Lower leg skin (tissue), 3 donors: ENCODE measurements around the gene DDC.

Experiments
- CTCF ChIP-seq, 3 donors: fragments of 450-650 bp; IDR thresholded peaks; one replicate each; pipeline ENCODE4 v1.5.1; 2016; ENCODE audit warnings: antibody characterized with exemption in 3 of 3, mild to moderate bottlenecking in 3 of 3, moderate library complexity in 2 of 3
- POLR2A ChIP-seq, 2 donors: fragments of 450-650 bp; IDR thresholded peaks; one replicate each; pipeline ENCODE4 v1.6.1; 2016 to 2017; ENCODE audit warnings: antibody characterized with exemption in 2 of 2, mild to moderate bottlenecking in 1 of 2, moderate library complexity in 1 of 2

GRCh38 chr7:50446542-50446960, 118.7 kb downstream of the DDC start:
- TF ChIP-seq CTCF (IDR thresholded peaks at IDR 0.05): no peak
- TF ChIP-seq POLR2A (IDR thresholded peaks at IDR 0.05): no peak
